ENCODE data around the gene ARID3A. TPM values are rescaled to one million over a fixed set of nuclear protein-coding genes. Genes with fewer than 3 reads are reported as not detected.

ARID3A gene
- total and polyA plus RNA-seq, 2 of the 8 experiments (the other 6 are each of a cell fraction or from before 2014, with no cell fraction given): 40.5 to 77.4 TPM

DNA sequence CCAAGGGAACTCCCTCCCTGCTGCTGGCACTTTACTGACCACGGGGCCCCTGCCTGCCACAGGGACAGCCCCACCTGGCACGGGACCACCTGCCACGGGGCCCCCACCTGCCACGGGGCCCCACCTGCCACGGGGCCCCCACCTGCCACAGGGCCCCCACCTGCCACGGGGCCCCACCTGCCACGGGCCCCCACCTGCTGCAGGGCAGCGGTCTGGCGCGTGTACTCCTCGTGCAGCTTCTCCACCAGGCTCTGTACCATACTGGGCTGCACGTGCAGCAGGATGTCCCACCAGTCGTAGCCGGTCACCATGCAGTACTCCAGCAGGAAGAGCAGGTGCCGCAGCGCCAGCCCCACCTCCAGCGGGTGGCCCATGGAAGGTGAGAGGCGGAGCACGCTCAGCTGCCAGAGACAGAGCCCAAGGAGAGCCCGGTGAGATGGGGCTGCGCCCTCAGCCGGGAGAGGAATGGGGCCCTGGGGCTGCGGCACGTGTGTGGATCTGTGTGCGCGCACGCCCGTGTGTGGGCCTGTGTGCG lies 49.0 kb upstream of the ARID3A start:
- Histone ChIP-seq H2BK15ac (ENCODE audit: low read length) (no peak overlapping the region), H3K23ac (ENCODE audit: insufficient read length) (no peak overlapping the region), H3K9me3 (ENCODE audit: insufficient read depth in 2 of 2, low read depth in 1 of 2, low read length in 1 of 2) (peaks cover 0 to 2% of the 10 kb centered on the region in 2 experiments; a peak in 1 of 4 replicates), H3K56ac (replicated peaks; ENCODE audit: insufficient read length, low read depth, low read length) (no peak overlapping the region), H3K23me2 (ENCODE audit: low read depth, low read length) (no peaks in the 10 kb centered on the region), H2BK5ac (ENCODE audit: low read depth, low read length) (no peak overlapping the region), H2BK20ac (ENCODE audit: low read length) (no peak overlapping the region), H2BK12ac (ENCODE audit: low read depth, low read length) (no peak overlapping the region), H3K27me3 (replicated peaks in 1 of 4; ENCODE audit: control insufficient read depth in 3 of 4, extremely low read depth in 1 of 4, insufficient read depth in 3 of 4, low read length in 3 of 4) (no peaks in the 10 kb centered on the region), H3K4me1 (replicated peaks in 1 of 4; ENCODE audit: control insufficient read depth in 3 of 4, insufficient read depth in 4 of 4, low read length in 3 of 4) (peaks cover 0 to 10% (median 4%) of the 10 kb centered on the region in 4 experiments; a peak in 5 of 7 replicates), H2BK120ac (replicated peaks; ENCODE audit: low read depth, low read length) (no peak overlapping the region), H2AK5ac (ENCODE audit: low read depth, low read length) (no peak overlapping the region), H3K14ac (ENCODE audit: insufficient read length) (no peak overlapping the region), H3K18ac (ENCODE audit: extremely low read depth, low read length) (no peak overlapping the region), H3K4ac (replicated peaks; ENCODE audit: insufficient read length, low read depth, low read length) (no peak overlapping the region), H4K20me1 (replicated peaks in 1 of 2; ENCODE audit: control insufficient read depth in 1 of 2, insufficient read depth in 2 of 2, low read length in 2 of 2) (peaks cover 0 to 5% of the 10 kb centered on the region in 2 experiments), H3K9ac (replicated peaks in 1 of 4; ENCODE audit: extremely low read depth in 1 of 4, low read depth in 3 of 4, low read length in 3 of 4) (no peak overlapping the region), H3K4me3 (ENCODE audit: extremely low read depth in 1 of 4, insufficient read depth in 2 of 4, low read depth in 3 of 4, low read length in 4 of 4) (no peak overlapping the region), H3K79me1 (ENCODE audit: low read depth, low read length) (peaks cover 2% of the 10 kb centered on the region; the same call in 1 of the 2 replicates), H3K4me2 (ENCODE audit: insufficient read depth in 1 of 2, low read depth in 2 of 2, low read length in 2 of 2) (no peak overlapping the region), H4K5ac (ENCODE audit: insufficient read length, low read depth, low read length) (no peak overlapping the region), H3K36me3 (ENCODE audit: control insufficient read depth in 2 of 4, insufficient read depth in 4 of 4, low read length in 3 of 4) (peaks cover 0 to 16% (median 4%) of the 10 kb centered on the region in 4 experiments; a peak in 5 of 8 replicates), H4K8ac (ENCODE audit: extremely low read depth, insufficient read depth, low read length) (no peak overlapping the region), H3K27ac (ENCODE audit: low read depth, low read length) (no peak overlapping the region), H3K79me2 (ENCODE audit: control insufficient read depth in 1 of 2, insufficient read depth in 2 of 2, low read length in 2 of 2) (no peaks in the 10 kb centered on the region), H4K91ac (replicated peaks; ENCODE audit: insufficient read length, low read length) (no peak overlapping the region), H2AFZ (ENCODE audit: low read length) (no peak overlapping the region)
- DNase-seq (ENCODE audit: low read depth in 1 of 2, low spot score in 2 of 2) (no peak), FAIRE-seq (no peak)
- ChIA-PET POLR2A (ENCODE audit: partially characterized antibody) (interaction anchor here (1.2 to 11.5 kb wide), 2 partner anchors 13 to 150 kb away, joined by 4 to 82 read pairs; partner anchors contain the start of genes MED16 and RNU6-9), CTCF (ENCODE audit: partially characterized antibody) (interaction anchor here (1.5 to 3.1 kb wide), 2 partner anchors 13 to 47 kb away, joined by 4 to 16 read pairs; no protein-coding TSS in a partner anchor)
- TF ChIP-seq CBX8 (IDR thresholded peaks at IDR 0.05; ENCODE audit: borderline replicate concordance, low read depth, low read length) (no peak), BRCA1 (IDR thresholded peaks at IDR 0.05; ENCODE audit: low read depth, low read length) (no peak), TBP (IDR thresholded peaks at IDR 0.05; ENCODE audit: low read depth, low read length) (no peak), EGR1 (IDR thresholded peaks at IDR 0.05; ENCODE audit: borderline replicate concordance, low read depth, low read length) (peak; percentile 39; the same call in 1 of the 2 replicates)
- 96% methylated on average over 21 of the region's 29 CpGs; no CpG with 5 or more reads in 1 of the 2 experiments for WGBS, 2 experiments (ENCODE audit: extremely low coverage in 1 of 2, insufficient coverage in 1 of 2, insufficient read length in 1 of 2, insufficient replicate concordance in 2 of 2, low coverage in 1 of 2, low lambda C conversion rate in 2 of 2, missing lambda C conversion rate in 1 of 2)
